Measurements from ENCODE around the gene FGF22. TPM values are rescaled to one million over a fixed set of nuclear protein-coding genes. Genes with fewer than 3 reads are reported as not detected.
A peak's percentile ranks its signal among the peaks of the same experiment; 100 is the strongest.

FGF22 gene
- total RNA-seq, 4 donors from 2014 or later = 0.67 to 4.7 (median 1.2) TPM

- TF ChIP-seq POLR2A (IDR thresholded peaks at IDR 0.05) = peak in 1 of 2 donors; percentile 9
- no peak for TF ChIP-seq CTCF (IDR thresholded peaks at IDR 0.05)
- Histone ChIP-seq H3K36me3 (peaks cover 0 to 11% of the 10 kb centered on the region in 2 donors), H3K9me3 (no peaks in the 10 kb centered on the region), H3K4me3 (no peak overlapping the region), H3K27ac (peak overlapping the region in 3 of 4 donors; percentile 56 to 75 (median 69)), H3K27me3 (no peaks in the 10 kb centered on the region), H3K4me1 (peaks cover 0 to 20% (median 6%) of the 10 kb centered on the region in 3 donors)
- no peak for ATAC-seq
- WGBS, 2 donors (ENCODE audit: low coverage in 1 of 2) = no CpG with 5 or more reads among the region's 31 CpGs
These were observed 1.0 kb downstream of the FGF22 start for GRCh38 chr19:640606-641189.

GRCh38 chr19:641702-642101 is 2.0 kb downstream of the FGF22 start:
- Histone ChIP-seq H3K27ac (no peak overlapping the region), H3K4me1 (peaks cover 0 to 20% (median 6%) of the 10 kb centered on the region in 3 donors), H3K36me3 (peaks cover 0 to 21% of the 10 kb centered on the region in 2 donors), H3K27me3 (no peaks in the 10 kb centered on the region), H3K4me3 (no peak overlapping the region), H3K9me3 (no peaks in the 10 kb centered on the region)
- TF ChIP-seq EP300 (IDR thresholded peaks at IDR 0.05) (no peak), POLR2A (IDR thresholded peaks at IDR 0.05) (no peak)
- 78% methylated on average over 6 of the region's 17 CpGs; no CpG with 5 or more reads in 1 of the 2 donors for WGBS, 2 donors (ENCODE audit: low coverage in 1 of 2)
- ATAC-seq = no peak

GRCh38 chr19:642767-643727 is 3.4 kb downstream of the FGF22 start:
- 0% methylated on average over 1 of the region's 70 CpGs; no CpG with 5 or more reads in 1 of the 2 donors for WGBS, 2 donors (ENCODE audit: low coverage in 1 of 2)
- TF ChIP-seq POLR2AphosphoS5 (IDR thresholded peaks at IDR 0.05) = no peak
- TF ChIP-seq EP300 (IDR thresholded peaks at IDR 0.05) = no peak
- ATAC-seq = no peak
- H3K4me3 ChIP-seq = no peak overlapping the region
- peaks cover 0 to 35% of the 10 kb centered on the region in 2 donors for H3K36me3 ChIP-seq
- H3K9me3 ChIP-seq = no peaks in the 10 kb centered on the region
- no peak overlapping the region for H3K27ac ChIP-seq
- peaks cover 0 to 20% (median 6%) of the 10 kb centered on the region in 3 donors for H3K4me1 ChIP-seq
- H3K27me3 ChIP-seq = no peaks in the 10 kb centered on the region

- no peak overlapping the region for H3K27ac ChIP-seq
- TF ChIP-seq EP300 (IDR thresholded peaks at IDR 0.05) = no peak
- TF ChIP-seq POLR2AphosphoS5 (IDR thresholded peaks at IDR 0.05) = no peak
- TF ChIP-seq POLR2A (IDR thresholded peaks at IDR 0.05) = no peak
- TF ChIP-seq CTCF (IDR thresholded peaks at IDR 0.05) = no peak
- no peak for ATAC-seq
These were observed 4.1 kb downstream of the FGF22 start for GRCh38 chr19:643736-644135.

GRCh38 chr19:644363-644762 is 4.7 kb downstream of the FGF22 start:
- 60% methylated on average over 6 of the region's 28 CpGs; no CpG with 5 or more reads in 1 of the 2 donors for WGBS, 2 donors (ENCODE audit: low coverage in 1 of 2)
- no peak for TF ChIP-seq CTCF (IDR thresholded peaks at IDR 0.05)
- no peak overlapping the region for H3K4me3 ChIP-seq
- no peaks in the 10 kb centered on the region for H3K9me3 ChIP-seq
- peaks cover 0 to 10% (median 0%) of the 10 kb centered on the region in 3 donors for H3K4me1 ChIP-seq
- H3K27ac ChIP-seq = no peak overlapping the region
- ATAC-seq = no peak
- H3K27me3 ChIP-seq = no peaks in the 10 kb centered on the region
- peaks cover 0 to 48% of the 10 kb centered on the region in 2 donors for H3K36me3 ChIP-seq

More at GRCh38 chr19:643736-644135, 4.1 kb downstream of the FGF22 start:
- Histone ChIP-seq H3K9me3 (no peaks in the 10 kb centered on the region), H3K4me3 (no peak overlapping the region), H3K36me3 (peaks cover 0 to 42% of the 10 kb centered on the region in 2 donors), H3K27me3 (no peaks in the 10 kb centered on the region), H3K4me1 (peaks cover 0 to 17% (median 6%) of the 10 kb centered on the region in 3 donors)
- WGBS, 2 donors (ENCODE audit: low coverage in 1 of 2) = 87% methylated on average over 10 of the region's 24 CpGs; no CpG with 5 or more reads in 1 of the 2 donors
